IPS DF 4.7 (cell line): ENCODE results near the gene CSPG5.

Experiments used
- DNase-seq: peaks from one replicate; pipeline ENCODE4 v3.0.0-alpha.2; 2013; ENCODE audit warnings: low spot score; ENCODE audit errors: extremely low read depth

The CSPG5 gene

DNA sequence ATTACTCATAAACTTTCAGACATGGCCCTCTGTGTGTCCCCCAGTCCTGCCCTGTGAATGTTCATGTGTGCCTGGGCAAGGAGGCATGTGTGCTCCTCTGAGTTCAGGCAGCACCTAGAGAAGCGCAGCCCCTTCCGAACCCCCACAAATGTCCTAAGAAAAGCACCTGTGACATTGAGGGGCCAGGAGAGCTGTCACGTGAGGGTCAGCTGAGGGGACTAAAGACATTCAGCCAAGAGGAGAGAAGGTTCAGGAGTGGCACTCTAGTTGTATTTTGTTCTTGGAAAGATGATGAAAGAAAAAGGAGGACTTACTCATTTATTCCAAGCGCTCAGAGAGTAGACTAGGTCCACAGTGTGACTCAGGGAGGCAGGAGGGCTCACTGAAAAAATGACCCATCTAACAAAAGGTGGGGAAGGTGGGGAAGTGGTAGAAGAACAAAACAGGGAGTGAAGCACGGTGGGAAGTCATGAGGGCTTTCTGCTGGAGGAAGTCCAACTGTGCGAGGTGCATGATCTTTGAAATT is 37.0 kb downstream of the CSPG5 start:
- DNase-seq, result no peak

DNA sequence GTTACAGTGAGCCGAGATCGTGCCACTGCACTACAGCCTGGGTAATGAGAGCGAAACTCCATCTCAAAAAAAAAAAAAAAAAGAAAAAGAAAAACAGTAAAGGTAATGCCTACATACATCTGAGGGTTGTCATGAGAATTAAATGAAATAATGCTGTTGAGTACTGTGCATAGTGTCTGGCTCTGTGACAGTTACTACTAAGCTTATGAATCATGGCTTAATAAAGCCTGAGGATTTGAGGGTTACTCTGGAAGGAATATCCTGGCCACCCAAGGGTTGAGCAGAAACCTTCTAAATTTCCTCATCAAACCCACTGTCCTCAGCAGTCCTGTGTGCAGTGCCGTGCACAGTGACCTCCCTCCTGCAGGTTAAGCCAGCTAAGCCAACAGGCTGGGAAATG is 38.4 kb downstream of the CSPG5 start:
- DNase-seq, result no peak

DNA sequence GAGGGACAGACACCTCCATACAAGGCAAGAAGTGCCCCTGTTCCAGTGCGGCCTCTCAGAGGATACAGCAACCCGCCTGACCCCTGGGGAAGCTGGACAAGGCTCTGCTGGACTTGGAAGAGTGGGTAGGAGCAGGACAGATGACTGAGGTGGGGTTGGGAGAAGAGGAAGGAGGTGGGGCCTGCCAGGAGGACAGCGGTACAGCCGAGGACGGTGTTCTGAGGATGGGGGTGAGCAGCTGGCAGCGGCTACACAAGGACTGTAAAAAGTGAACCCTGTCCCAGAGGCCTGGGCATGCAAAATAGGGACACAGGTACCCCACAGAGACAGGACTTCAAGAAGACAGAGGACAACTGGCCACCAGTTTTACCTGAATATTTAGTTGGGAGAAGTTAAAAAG is 41.7 kb downstream of the CSPG5 start:
- DNase-seq, result no peak

- no peak for DNase-seq
These were observed 42.3 kb downstream of the CSPG5 start for GRCh38 chr3:47536221-47536891.

- DNase-seq, result no peak
These were observed 44.6 kb downstream of the CSPG5 start for GRCh38 chr3:47533996-47534454.

DNA sequence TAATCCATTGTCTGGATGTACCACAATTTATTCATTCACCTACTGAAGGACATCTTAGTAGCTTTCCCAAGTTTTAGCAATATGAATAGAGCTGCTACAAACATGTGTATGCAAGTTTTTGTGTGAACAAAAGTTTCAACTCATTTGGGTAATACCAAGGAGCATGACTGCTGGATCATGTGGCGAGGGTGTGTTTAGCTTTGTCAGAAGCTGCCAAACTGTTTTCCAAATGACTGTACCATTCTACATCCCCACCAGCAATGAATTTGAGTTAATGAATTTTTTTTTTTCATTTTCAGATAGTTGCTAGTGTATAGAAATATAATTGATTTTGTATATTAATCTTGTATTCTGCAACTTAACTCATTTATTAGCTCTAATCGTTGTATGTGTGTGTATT is 45.2 kb downstream of the CSPG5 start:
- DNase-seq, result no peak

- no peak for DNase-seq
These were observed 50.5 kb downstream of the CSPG5 start for GRCh38 chr3:47527952-47528725.

GRCh38 chr3:47525617-47526016 is 53.0 kb downstream of the CSPG5 start:
- no peak for DNase-seq

DNA sequence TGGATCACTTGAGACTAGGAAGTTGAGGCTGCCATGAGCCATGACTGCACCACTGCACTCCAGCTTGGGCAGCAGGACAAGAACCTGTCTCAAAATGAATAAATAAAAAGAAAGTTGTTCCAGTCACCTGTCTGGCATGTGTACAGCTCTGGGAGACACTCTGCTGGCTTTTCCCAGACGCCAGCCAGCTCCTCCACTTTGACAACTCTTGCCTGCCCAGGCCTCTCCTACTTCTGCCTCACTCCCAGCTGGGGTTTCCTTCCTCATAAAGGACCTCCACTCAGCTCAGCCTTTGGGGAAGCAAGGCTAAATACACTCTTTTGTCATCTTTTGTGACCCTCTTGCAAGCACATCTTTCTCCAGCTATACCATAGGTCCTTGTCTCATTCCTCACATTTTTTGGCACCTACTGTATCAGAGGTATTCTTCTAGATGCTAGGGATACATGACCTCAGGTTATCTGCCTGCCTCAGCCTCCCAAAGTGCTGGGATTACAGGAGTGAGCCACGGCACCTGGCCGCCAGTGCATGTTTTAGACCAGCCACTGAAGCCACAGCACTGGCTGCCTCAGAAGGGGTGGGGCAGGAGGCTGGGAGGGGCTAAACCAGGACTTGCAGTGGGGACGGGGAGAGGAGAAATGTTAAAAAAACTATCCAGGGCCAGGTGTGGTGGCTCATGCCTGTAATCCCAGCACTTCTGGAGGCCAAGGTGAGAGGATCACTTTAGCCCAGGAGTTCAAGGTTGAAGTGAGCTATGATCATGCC is 55.2 kb downstream of the CSPG5 start:
- DNase-seq, result no peak

DNA sequence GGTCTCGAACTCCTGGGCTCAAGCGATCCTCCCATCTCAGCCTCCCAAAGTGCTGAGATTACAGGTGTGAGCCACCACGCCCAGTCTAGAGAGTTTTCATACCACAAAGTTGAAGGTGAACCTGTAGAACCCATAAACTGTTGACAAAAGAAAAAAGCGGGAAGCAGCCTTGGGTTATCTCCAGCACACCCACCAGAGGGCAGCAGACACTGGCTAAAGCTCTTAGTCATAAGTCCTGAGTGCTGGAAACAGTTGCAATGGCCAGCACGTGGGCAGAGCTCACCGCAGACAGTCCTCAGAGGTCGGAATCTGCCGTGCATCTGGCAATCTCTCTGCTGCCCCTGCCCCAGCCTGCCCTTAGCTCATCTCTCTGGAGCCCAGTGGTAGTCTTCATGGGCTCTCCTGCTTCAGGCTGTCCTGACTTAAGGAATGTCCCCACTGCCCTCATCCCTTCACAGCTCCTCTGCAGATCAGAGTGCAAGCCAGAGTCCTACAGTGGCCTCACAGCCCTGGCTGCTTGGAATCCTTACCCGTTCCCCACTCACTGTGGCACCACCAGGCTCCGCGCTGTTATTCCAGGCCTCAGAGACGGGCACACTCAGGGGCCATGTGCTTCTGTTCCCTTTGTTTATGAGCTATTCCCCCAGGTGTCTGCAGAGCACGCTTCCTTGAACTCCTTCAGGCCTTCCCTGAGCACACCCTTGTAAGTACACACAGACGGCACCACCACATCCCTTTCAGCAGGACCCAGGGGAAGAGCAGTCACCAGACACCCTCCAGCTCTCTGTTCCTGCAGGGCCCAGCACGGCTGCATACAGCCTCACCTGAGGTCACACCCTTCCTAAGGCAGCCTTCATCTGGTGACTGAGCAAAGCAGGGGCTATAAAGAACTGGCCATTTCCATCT is 56.3 kb downstream of the CSPG5 start:
- DNase-seq, result peak; percentile 87

GRCh38 chr3:47520756-47521155 is 57.9 kb downstream of the CSPG5 start:
- no peak for DNase-seq

DNA sequence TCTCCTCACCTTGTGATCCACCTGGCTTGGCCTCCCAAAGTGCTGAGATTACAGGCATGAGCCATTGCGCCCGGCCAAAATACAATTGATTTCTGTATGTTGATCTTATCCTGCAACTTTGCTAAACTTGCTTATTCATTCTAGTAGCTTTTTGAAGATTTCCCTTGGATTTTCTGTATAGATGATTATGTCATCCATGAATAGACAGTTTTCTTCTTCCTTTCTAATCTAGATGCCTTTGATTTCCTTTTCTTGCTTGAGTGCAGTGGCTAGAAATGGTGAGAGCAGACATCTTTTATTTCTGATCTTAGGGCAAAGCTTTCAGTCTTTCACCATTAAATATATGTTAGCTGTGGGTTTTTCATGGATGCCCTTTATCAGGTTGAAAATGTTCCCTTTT is 60.7 kb downstream of the CSPG5 start:
- DNase-seq, result no peak

GRCh38 chr3:47515864-47516319 is 62.8 kb downstream of the CSPG5 start:
- DNase-seq, result no peak

- DNase-seq, result no peak
These were observed 63.6 kb downstream of the CSPG5 start for GRCh38 chr3:47515100-47515499.

GRCh38 chr3:47513125-47513929 is 65.3 kb downstream of the CSPG5 start, which contains the start of gene ELP6:
TSS of gene ELP6 (minus strand) at chr3:47513712. CDS start at chr3:47513590, 122 bp downstream.
- DNase-seq, result peak; percentile 75

- DNase-seq, result no peak
These were observed 66.1 kb downstream of the CSPG5 start for GRCh38 chr3:47512416-47513124.
